CD4-positive, CD25-positive, alpha-beta regulatory T cell (primary cell): ENCODE measurements around the gene ITPKB. TPM values are rescaled to one million over a fixed set of nuclear protein-coding genes. Genes with fewer than 3 reads are reported as not detected.
"Not testable (repeated sequence)": the region's sequence is repeated elsewhere in the genome, so short reads cannot be mapped to it uniquely, and the experiment has no call there.

Experiments used
- ATAC-seq, 2 donors: fragments of 150-1000 bp; cut with Tn5 transposase; one replicate each; pipeline ENCODE4 v1.10.0; 2021; ENCODE audit warnings: low read depth in 2 of 2, moderate number of reproducible peaks in 2 of 2, moderate library complexity in 1 of 2
- DNase-seq, 3 donors: peaks; one replicate each; pipeline versions ENCODE4 v3.0.0 to v3.0.0-alpha.2; 2012 to 2022; ENCODE audit warnings: mixed read lengths in 1 of 3
- H3K27ac ChIP-seq: one replicate; pipeline ENCODE4 v1.7.0; 2013; ENCODE audit warnings: mild to moderate bottlenecking, low read length; ENCODE audit not compliant: insufficient read depth, poor library complexity, severe bottlenecking
- H3K27me3 ChIP-seq: one replicate; pipeline ENCODE4 v1.7.0; 2013; ENCODE audit warnings: low read length; ENCODE audit not compliant: control insufficient read depth, insufficient read depth
- H3K36me3 ChIP-seq: one replicate; pipeline ENCODE4 v1.7.0; 2013; ENCODE audit warnings: mild to moderate bottlenecking, low read length, moderate library complexity; ENCODE audit not compliant: control insufficient read depth, insufficient read depth
- H3K4me1 ChIP-seq: 2 replicates; pipeline ENCODE4 v1.7.0; 2013; ENCODE audit warnings: mild to moderate bottlenecking, low read length; ENCODE audit not compliant: insufficient read depth, control insufficient read depth, poor library complexity, severe bottlenecking
- H3K4me3 ChIP-seq: one replicate; pipeline ENCODE4 v1.7.0; 2013; ENCODE audit warnings: low read depth, mild to moderate bottlenecking, low read length, moderate library complexity
- H3K9me3 ChIP-seq, 2 experiments: 1 replicate in 1 of 2; 2 replicates in 1 of 2; pipeline ENCODE4 v1.7.0; 2013; ENCODE audit warnings: low read length in 2 of 2, mild to moderate bottlenecking in 1 of 2, moderate library complexity in 1 of 2; ENCODE audit not compliant: control insufficient read depth in 2 of 2
- H3K27ac Mint-ChIP-seq, 3 donors: one replicate each; pipeline ENCODE4 v1.8.0; 2020 to 2022; ENCODE audit warnings: mild to moderate bottlenecking in 3 of 3, mixed read lengths in 3 of 3, moderate library complexity in 2 of 3
- H3K27me3 Mint-ChIP-seq: one replicate; pipeline ENCODE4 v1.8.0; 2022; ENCODE audit warnings: mild to moderate bottlenecking, mixed read lengths
- H3K36me3 Mint-ChIP-seq: one replicate; pipeline ENCODE4 v1.8.0; 2020; ENCODE audit warnings: mixed read lengths
- H3K4me1 Mint-ChIP-seq, 4 donors: one replicate each; pipeline ENCODE4 v1.8.0; 2020 to 2022; ENCODE audit warnings: mixed read lengths in 4 of 4, mild to moderate bottlenecking in 1 of 4
- H3K4me3 Mint-ChIP-seq, 4 donors: one replicate each; pipeline ENCODE4 v1.8.0; 2020 to 2022; ENCODE audit warnings: mild to moderate bottlenecking in 4 of 4, mixed read lengths in 4 of 4, moderate library complexity in 3 of 4
- H3K9me3 Mint-ChIP-seq, 7 donors: one replicate each; pipeline ENCODE4 v1.8.0; 2020 to 2022; ENCODE audit warnings: mixed read lengths in 7 of 7, mild to moderate bottlenecking in 3 of 7, moderate library complexity in 2 of 7
- polyA plus RNA-seq, 4 donors: library from polyadenylated mRNA; unstranded; fragments of 300-500 nt; fragmentation: Illumina TruSeq; gene quantifications; one replicate each; pipeline ENCODE4 v1.2.3, GENCODE V29; 2021
- total RNA-seq: library from RNA; stranded (reverse); gene quantifications from one replicate; pipeline ENCODE4 v1.2.3, GENCODE V29; 2022

The ITPKB gene
- total and polyA plus RNA-seq, 5 donors from 2014 or later, result 38.5 to 216 (median 48.0) TPM

GRCh38 chr1:226618380-226618779 is 120.7 kb downstream of the ITPKB start:
- no peak for ATAC-seq
- Histone ChIP-seq H3K27me3 (no peaks in the 10 kb centered on the region), H3K36me3 (no peaks in the 10 kb centered on the region), H3K4me3 (no peak overlapping the region), H3K4me1 (no peaks in the 10 kb centered on the region), H3K9me3 (no peaks in the 10 kb centered on the region), H3K27ac (no peak overlapping the region)
- H3K4me1 Mint-ChIP-seq, result no peaks in the 10 kb centered on the region
- H3K4me3 Mint-ChIP-seq, result no peak overlapping the region
- H3K36me3 Mint-ChIP-seq, result no peaks in the 10 kb centered on the region
- no peak overlapping the region for H3K27ac Mint-ChIP-seq
- no peaks in the 10 kb centered on the region for H3K9me3 Mint-ChIP-seq
- no peak for DNase-seq
- peaks cover 36% of the 10 kb centered on the region for H3K27me3 Mint-ChIP-seq

GRCh38 chr1:226617719-226618118 is 121.4 kb downstream of the ITPKB start:
- not testable (repeated sequence) for ATAC-seq, H3K27ac ChIP-seq, H3K9me3 Mint-ChIP-seq, H3K27me3 ChIP-seq, DNase-seq, H3K36me3 ChIP-seq, H3K36me3 Mint-ChIP-seq, H3K4me1 ChIP-seq, H3K4me3 Mint-ChIP-seq, H3K4me3 ChIP-seq, H3K9me3 ChIP-seq, H3K4me1 Mint-ChIP-seq, H3K27ac Mint-ChIP-seq
- H3K27me3 Mint-ChIP-seq, result peaks cover 35% of the 10 kb centered on the region

GRCh38 chr1:226617109-226617508 is 122.0 kb downstream of the ITPKB start:
- Histone ChIP-seq H3K36me3 (no peaks in the 10 kb centered on the region), H3K4me3 (no peak overlapping the region), H3K4me1 (no peaks in the 10 kb centered on the region), H3K27ac (no peak overlapping the region), H3K9me3 (no peaks in the 10 kb centered on the region), H3K27me3 (no peaks in the 10 kb centered on the region)
- H3K27ac Mint-ChIP-seq, result no peak overlapping the region
- no peaks in the 10 kb centered on the region for H3K36me3 Mint-ChIP-seq
- no peak overlapping the region for H3K4me3 Mint-ChIP-seq
- DNase-seq (no peak), ATAC-seq (no peak)
- no peaks in the 10 kb centered on the region for H3K4me1 Mint-ChIP-seq
- peaks cover 35% of the 10 kb centered on the region for H3K27me3 Mint-ChIP-seq
- H3K9me3 Mint-ChIP-seq, result no peaks in the 10 kb centered on the region

- Histone ChIP-seq H3K36me3 (no peaks in the 10 kb centered on the region), H3K27me3 (no peaks in the 10 kb centered on the region), H3K27ac (no peak overlapping the region), H3K4me3 (no peak overlapping the region), H3K4me1 (no peaks in the 10 kb centered on the region), H3K9me3 (no peaks in the 10 kb centered on the region)
- Mint-ChIP-seq H3K4me3 (no peak overlapping the region), H3K4me1 (no peaks in the 10 kb centered on the region), H3K9me3 (no peaks in the 10 kb centered on the region), H3K27me3 (peaks cover 35% of the 10 kb centered on the region), H3K27ac (no peak overlapping the region), H3K36me3 (no peaks in the 10 kb centered on the region)
- no peak for DNase-seq
- no peak for ATAC-seq
These were observed 122.4 kb downstream of the ITPKB start for GRCh38 chr1:226616636-226617035.

GRCh38 chr1:226615876-226616275 is 123.2 kb downstream of the ITPKB start:
- Histone ChIP-seq H3K36me3 (no peaks in the 10 kb centered on the region), H3K27me3 (no peaks in the 10 kb centered on the region), H3K4me3 (no peak overlapping the region), H3K27ac (no peak overlapping the region), H3K9me3 (no peaks in the 10 kb centered on the region), H3K4me1 (no peaks in the 10 kb centered on the region)
- ATAC-seq (no peak), DNase-seq (no peak)
- peak overlapping the region in 1 of 3 donors; percentile 49 for H3K27ac Mint-ChIP-seq
- H3K4me1 Mint-ChIP-seq, result no peaks in the 10 kb centered on the region
- no peaks in the 10 kb centered on the region for H3K36me3 Mint-ChIP-seq
- H3K4me3 Mint-ChIP-seq, result no peak overlapping the region
- peaks cover 35% of the 10 kb centered on the region for H3K27me3 Mint-ChIP-seq
- H3K9me3 Mint-ChIP-seq, result no peaks in the 10 kb centered on the region

- not testable (repeated sequence) for H3K4me1 ChIP-seq, H3K9me3 Mint-ChIP-seq, H3K4me1 Mint-ChIP-seq, H3K27ac ChIP-seq, H3K27ac Mint-ChIP-seq, H3K4me3 Mint-ChIP-seq, H3K27me3 ChIP-seq, ATAC-seq, H3K4me3 ChIP-seq, H3K36me3 Mint-ChIP-seq, DNase-seq, H3K9me3 ChIP-seq, H3K36me3 ChIP-seq
- peaks cover 35% of the 10 kb centered on the region for H3K27me3 Mint-ChIP-seq
These were observed 127.1 kb downstream of the ITPKB start for GRCh38 chr1:226611980-226612379.

GRCh38 chr1:226611301-226611700 is 127.8 kb downstream of the ITPKB start:
- Mint-ChIP-seq H3K36me3 (no peaks in the 10 kb centered on the region), H3K4me1 (peaks cover 0 to 6% (median 0%) of the 10 kb centered on the region in 4 donors), H3K27ac (no peak overlapping the region), H3K4me3 (no peak overlapping the region), H3K9me3 (no peaks in the 10 kb centered on the region), H3K27me3 (peaks cover 29% of the 10 kb centered on the region)
- Histone ChIP-seq H3K4me3 (no peak overlapping the region), H3K27me3 (no peaks in the 10 kb centered on the region), H3K27ac (no peak overlapping the region), H3K9me3 (no peaks in the 10 kb centered on the region), H3K36me3 (no peaks in the 10 kb centered on the region), H3K4me1 (no peaks in the 10 kb centered on the region)
- DNase-seq, result no peak
- no peak for ATAC-seq

GRCh38 chr1:226610671-226611070 is 128.4 kb downstream of the ITPKB start:
- peaks cover 0 to 6% (median 0%) of the 10 kb centered on the region in 4 donors for H3K4me1 Mint-ChIP-seq
- H3K4me3 ChIP-seq, result no peak overlapping the region
- ATAC-seq (no peak), DNase-seq (no peak)
- H3K36me3 ChIP-seq, result no peaks in the 10 kb centered on the region
- H3K27me3 Mint-ChIP-seq, result peaks cover 28% of the 10 kb centered on the region
- no peaks in the 10 kb centered on the region for H3K36me3 Mint-ChIP-seq
- H3K27me3 ChIP-seq, result no peaks in the 10 kb centered on the region
- H3K4me1 ChIP-seq, result no peaks in the 10 kb centered on the region
- no peak overlapping the region for H3K27ac ChIP-seq
- no peak overlapping the region for H3K27ac Mint-ChIP-seq
- no peaks in the 10 kb centered on the region for H3K9me3 Mint-ChIP-seq
- H3K9me3 ChIP-seq, result no peaks in the 10 kb centered on the region
- H3K4me3 Mint-ChIP-seq, result no peak overlapping the region
